Measurements from ENCODE around the gene POR. TPM values are rescaled to one million over a fixed set of nuclear protein-coding genes. Genes with fewer than 3 reads are reported as not detected.
"Not testable (repeated sequence)": the region's sequence is repeated elsewhere in the genome, so short reads cannot be mapped to it uniquely, and the experiment has no call there.

The POR gene
- total RNA-seq, 1 donor from 2014 or later, result 74.0 TPM

DNA sequence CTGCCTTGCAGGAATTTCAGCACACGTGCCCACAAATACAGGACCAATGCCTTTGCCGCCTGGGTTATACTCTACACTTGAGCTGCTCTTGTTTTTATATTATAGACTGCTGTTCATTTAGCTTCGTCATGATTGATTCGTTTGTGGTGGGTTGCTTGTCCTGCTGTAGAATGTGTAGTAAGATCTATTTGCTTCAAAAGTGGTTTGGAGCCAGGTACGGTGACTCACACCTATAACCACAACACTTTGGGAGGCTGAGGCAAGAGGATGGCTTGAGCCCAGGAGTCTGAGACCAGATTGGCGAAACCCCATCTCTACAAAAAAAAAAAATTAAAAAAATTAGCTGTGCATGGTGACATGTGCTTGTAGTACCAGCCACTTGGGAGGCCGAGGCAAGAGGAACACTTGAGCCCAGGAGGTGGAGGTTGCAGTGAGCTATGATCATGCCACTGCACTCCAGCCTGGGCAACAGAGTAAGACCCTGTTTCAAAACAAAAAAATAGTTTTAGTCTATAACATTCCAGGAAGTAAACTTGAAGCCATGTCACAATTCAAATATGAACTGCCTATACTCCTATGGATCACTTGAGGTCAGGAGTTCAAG lies 45.1 kb upstream of the POR start:
- Histone ChIP-seq H3K36me3 (ENCODE audit: control insufficient read depth, insufficient read depth, low read length) (no peaks in the 10 kb centered on the region), H3K27me3 (ENCODE audit: control insufficient read depth, insufficient read depth, low read length) (no peaks in the 10 kb centered on the region), H3K4me3 (ENCODE audit: low read depth, low read length) (no peak overlapping the region)
- DNase-seq (ENCODE audit: low read depth), result no peak
- TF ChIP-seq, protein P1, sequence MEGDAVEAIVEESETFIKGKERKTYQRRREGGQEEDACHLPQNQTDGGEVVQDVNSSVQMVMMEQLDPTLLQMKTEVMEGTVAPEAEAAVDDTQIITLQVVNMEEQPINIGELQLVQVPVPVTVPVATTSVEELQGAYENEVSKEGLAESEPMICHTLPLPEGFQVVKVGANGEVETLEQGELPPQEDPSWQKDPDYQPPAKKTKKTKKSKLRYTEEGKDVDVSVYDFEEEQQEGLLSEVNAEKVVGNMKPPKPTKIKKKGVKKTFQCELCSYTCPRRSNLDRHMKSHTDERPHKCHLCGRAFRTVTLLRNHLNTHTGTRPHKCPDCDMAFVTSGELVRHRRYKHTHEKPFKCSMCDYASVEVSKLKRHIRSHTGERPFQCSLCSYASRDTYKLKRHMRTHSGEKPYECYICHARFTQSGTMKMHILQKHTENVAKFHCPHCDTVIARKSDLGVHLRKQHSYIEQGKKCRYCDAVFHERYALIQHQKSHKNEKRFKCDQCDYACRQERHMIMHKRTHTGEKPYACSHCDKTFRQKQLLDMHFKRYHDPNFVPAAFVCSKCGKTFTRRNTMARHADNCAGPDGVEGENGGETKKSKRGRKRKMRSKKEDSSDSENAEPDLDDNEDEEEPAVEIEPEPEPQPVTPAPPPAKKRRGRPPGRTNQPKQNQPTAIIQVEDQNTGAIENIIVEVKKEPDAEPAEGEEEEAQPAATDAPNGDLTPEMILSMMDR (IDR thresholded peaks at IDR 0.05; ENCODE audit: insufficient read depth, low read length, poor library complexity, severe bottlenecking), result no peak

DNA sequence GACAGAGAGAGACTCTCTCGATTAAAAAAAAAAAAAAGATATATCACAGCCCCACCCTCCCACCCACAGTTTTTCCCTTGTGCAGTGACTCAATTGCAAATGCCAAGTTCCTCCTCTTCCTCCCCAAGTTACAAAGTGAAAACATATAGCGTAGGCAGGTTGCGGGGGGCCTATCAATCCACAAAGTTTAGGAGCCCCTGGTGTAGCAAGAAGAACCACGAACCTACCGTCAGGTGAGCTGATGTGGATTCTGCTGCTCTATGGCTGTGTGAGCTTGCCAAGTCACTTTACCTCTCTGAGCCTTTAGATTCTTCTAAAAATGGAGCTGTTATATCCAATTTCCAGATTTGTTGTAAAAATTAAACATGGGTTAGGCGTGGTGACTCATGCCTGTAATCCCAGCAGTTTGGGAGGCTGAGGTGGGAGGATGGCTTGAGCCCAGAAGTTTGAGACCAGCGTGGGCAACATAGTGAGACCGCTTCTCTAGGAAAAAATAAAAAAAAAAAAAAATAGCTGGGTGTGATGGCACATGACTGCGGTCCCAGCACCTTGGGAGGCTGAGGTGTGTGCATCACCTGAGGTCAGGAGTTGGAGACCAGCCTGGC lies 44.3 kb upstream of the POR start:
- Histone ChIP-seq H3K27me3 (ENCODE audit: control insufficient read depth, insufficient read depth, low read length) (no peaks in the 10 kb centered on the region), H3K4me3 (ENCODE audit: low read depth, low read length) (no peak overlapping the region), H3K36me3 (ENCODE audit: control insufficient read depth, insufficient read depth, low read length) (no peaks in the 10 kb centered on the region)
- TF ChIP-seq, protein P1 (IDR thresholded peaks at IDR 0.05; ENCODE audit: insufficient read depth, low read length, poor library complexity, severe bottlenecking), result no peak
- DNase-seq (ENCODE audit: low read depth), result no peak

DNA sequence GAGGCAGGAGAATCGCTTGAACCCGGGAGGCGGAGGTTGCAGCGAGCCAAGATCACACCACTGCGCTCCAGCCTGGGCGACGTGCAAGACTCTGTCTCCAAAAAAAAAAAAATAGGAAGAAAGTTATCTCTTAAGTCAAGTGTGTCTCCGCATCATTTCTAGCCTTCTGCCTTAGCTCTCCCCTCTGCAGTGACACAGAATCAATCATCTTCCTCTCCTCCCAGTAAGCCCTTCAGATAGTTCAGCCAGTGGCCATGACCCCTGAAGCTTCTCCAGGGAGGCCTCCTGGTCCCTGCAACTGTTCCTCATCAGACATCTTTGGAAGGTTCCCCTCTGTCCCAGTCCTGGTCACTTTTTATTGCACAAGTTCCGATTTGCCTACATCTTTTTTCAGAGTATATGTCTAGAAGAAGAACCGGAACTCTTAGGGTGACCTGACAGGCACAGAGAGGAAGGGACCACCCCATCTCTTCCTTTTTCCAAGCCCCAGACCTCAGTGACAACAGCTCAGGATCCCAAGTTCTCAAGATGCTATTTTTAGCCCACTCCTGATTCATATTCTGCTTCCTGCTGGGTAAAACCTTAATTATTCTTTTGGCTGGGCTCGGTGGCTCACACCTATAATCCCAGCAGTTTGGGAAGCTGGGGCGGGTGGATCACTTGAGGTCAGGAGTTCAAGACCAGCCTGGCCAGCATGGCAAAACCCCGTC lies 42.7 kb upstream of the POR start:
- TF ChIP-seq, protein P1 (IDR thresholded peaks at IDR 0.05; ENCODE audit: insufficient read depth, low read length, poor library complexity, severe bottlenecking), result no peak
- no peak for DNase-seq (ENCODE audit: low read depth)
- no peaks in the 10 kb centered on the region for H3K27me3 ChIP-seq (ENCODE audit: control insufficient read depth, insufficient read depth, low read length)
- no peak overlapping the region for H3K4me3 ChIP-seq (ENCODE audit: low read depth, low read length)
- H3K36me3 ChIP-seq (ENCODE audit: control insufficient read depth, insufficient read depth, low read length), result no peaks in the 10 kb centered on the region

GRCh38 chr7:75874180-75874579 lies 40.8 kb upstream of the POR start:
- not testable (repeated sequence) for DNase-seq (ENCODE audit: low read depth); H3K36me3 ChIP-seq (ENCODE audit: control insufficient read depth, insufficient read depth, low read length); H3K4me3 ChIP-seq (ENCODE audit: low read depth, low read length); H3K27me3 ChIP-seq (ENCODE audit: control insufficient read depth, insufficient read depth, low read length)

DNA sequence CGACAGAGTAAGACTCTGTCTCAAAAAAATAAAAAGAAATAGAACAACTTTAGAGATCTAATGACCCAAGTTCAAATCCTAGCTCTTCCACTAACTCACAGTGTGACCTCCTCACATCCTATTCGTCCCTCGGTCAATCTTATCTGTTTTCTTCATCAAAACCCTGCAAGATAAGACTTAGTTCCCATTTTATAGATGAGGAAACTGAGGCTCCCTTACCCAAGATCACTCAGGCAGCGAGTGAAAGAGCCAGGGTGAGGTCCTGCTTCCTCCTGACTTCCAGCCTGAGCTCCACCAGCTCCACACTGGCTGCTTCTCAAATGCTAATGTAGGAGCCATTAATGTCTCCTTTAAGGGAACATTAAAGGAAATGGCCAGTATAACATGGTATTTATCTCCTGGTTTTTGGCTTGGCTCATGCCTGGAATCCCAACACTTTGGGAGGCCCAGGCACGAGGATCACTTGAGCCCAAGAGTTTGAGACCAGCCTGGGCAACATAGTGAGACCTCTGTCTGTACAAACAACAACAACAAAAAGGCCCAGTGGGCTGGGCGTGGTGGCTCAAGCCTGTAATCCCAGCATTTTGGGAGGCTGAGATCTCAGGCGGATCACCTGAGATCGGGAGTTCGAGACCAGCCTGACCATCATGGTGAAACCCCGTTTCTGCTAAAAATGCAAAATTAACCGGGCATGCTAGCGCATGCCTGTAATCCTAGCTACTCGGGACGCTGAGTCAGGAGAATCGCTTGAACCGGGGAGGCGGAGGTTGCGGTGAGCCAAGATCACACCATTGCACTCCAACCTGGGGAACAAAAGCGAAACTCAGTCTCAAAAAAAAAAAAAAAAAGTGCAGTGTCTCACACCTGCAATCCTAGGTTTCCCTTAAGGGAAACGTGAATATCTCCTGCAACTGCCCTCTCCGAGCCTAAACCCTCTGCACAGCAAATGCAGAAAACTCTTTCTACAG lies 39.6 kb upstream of the POR start:
- TF ChIP-seq, protein P1 (IDR thresholded peaks at IDR 0.05; ENCODE audit: insufficient read depth, low read length, poor library complexity, severe bottlenecking), result no peak
- H3K4me3 ChIP-seq (ENCODE audit: low read depth, low read length), result no peak overlapping the region
- DNase-seq (ENCODE audit: low read depth), result no peak

More for the DNA sequence above, 39.6 kb upstream of the POR start:
- no peaks in the 10 kb centered on the region for H3K36me3 ChIP-seq (ENCODE audit: control insufficient read depth, insufficient read depth, low read length)
- no peaks in the 10 kb centered on the region for H3K27me3 ChIP-seq (ENCODE audit: control insufficient read depth, insufficient read depth, low read length)
